Endothelial cell (in vitro differentiated cells): Measurements from ENCODE around the gene LNX1. TPM values are rescaled to one million over a fixed set of nuclear protein-coding genes. Genes with fewer than 3 reads are reported as not detected.

Experiments
- DNase-seq: peaks from one replicate; pipeline ENCODE4 v3.0.0; 2021; ENCODE audit warnings: low spot score
- H3K27ac Mint-ChIP-seq: one replicate; pipeline ENCODE4 v1.8.0; 2021; ENCODE audit warnings: mixed read lengths, inconsistent platforms; ENCODE audit not compliant: unreplicated experiment
- H3K27me3 Mint-ChIP-seq: one replicate; pipeline ENCODE4 v1.8.0; 2021; ENCODE audit warnings: mild to moderate bottlenecking, moderate library complexity, mixed read lengths, inconsistent platforms; ENCODE audit not compliant: unreplicated experiment
- H3K36me3 Mint-ChIP-seq: one replicate; pipeline ENCODE4 v1.8.0; 2021; ENCODE audit warnings: mild to moderate bottlenecking, low read depth, mixed read lengths, inconsistent platforms; ENCODE audit not compliant: unreplicated experiment
- H3K4me1 Mint-ChIP-seq: one replicate; pipeline ENCODE4 v1.8.0; 2021; ENCODE audit warnings: mild to moderate bottlenecking, mixed read lengths, inconsistent platforms; ENCODE audit not compliant: unreplicated experiment
- H3K4me3 Mint-ChIP-seq: one replicate; pipeline ENCODE4 v1.8.0; 2021; ENCODE audit warnings: mild to moderate bottlenecking, mixed read lengths, inconsistent platforms; ENCODE audit not compliant: unreplicated experiment
- H3K9me3 Mint-ChIP-seq: one replicate; pipeline ENCODE4 v1.8.0; 2021; ENCODE audit warnings: mixed read lengths, inconsistent platforms; ENCODE audit not compliant: unreplicated experiment
- CTCF ChIP-seq: fragments of 200-600 bp; sonication (generic); IDR thresholded peaks from one replicate; pipeline ENCODE4 v1.5.0; 2021; ENCODE audit warnings: antibody characterized with exemption; ENCODE audit not compliant: unreplicated experiment
- total RNA-seq: library from RNA; stranded (reverse); fragmentation: NEBNext Ultra II Directional; extraction: Animal tissue kit (Norgen Biotek cat#: 25700); gene quantifications from one replicate; pipeline ENCODE4 v1.2.1, GENCODE V29; 2021; ENCODE audit not compliant: unreplicated experiment

The LNX1 gene
- total RNA-seq, 1 donor from 2014 or later = 25.7 TPM

GRCh38 chr4:53490161-53490956, 100.9 kb downstream of the LNX1 start:
- no peak for DNase-seq
- Mint-ChIP-seq H3K4me3 (no peak overlapping the region), H3K36me3 (peaks cover 21% of the 10 kb centered on the region), H3K9me3 (no peaks in the 10 kb centered on the region), H3K27ac (no peak overlapping the region), H3K4me1 (no peaks in the 10 kb centered on the region), H3K27me3 (no peaks in the 10 kb centered on the region)
- no peak for TF ChIP-seq CTCF

GRCh38 chr4:53489279-53489889, 101.9 kb downstream of the LNX1 start:
- TF ChIP-seq CTCF = no peak
- Mint-ChIP-seq H3K4me3 (no peak overlapping the region), H3K27me3 (no peaks in the 10 kb centered on the region), H3K27ac (no peak overlapping the region), H3K4me1 (no peaks in the 10 kb centered on the region), H3K36me3 (peaks cover 17% of the 10 kb centered on the region), H3K9me3 (no peaks in the 10 kb centered on the region)
- no peak for DNase-seq

- Mint-ChIP-seq H3K9me3 (no peaks in the 10 kb centered on the region), H3K4me3 (no peak overlapping the region), H3K27ac (no peak overlapping the region), H3K36me3 (peaks cover 17% of the 10 kb centered on the region), H3K4me1 (no peaks in the 10 kb centered on the region), H3K27me3 (no peaks in the 10 kb centered on the region)
- no peak for DNase-seq
- TF ChIP-seq CTCF = no peak
These were observed 103.5 kb downstream of the LNX1 start for GRCh38 chr4:53487766-53488165.

GRCh38 chr4:53485658-53486040, 105.6 kb downstream of the LNX1 start:
- DNase-seq = no peak
- no peaks in the 10 kb centered on the region for H3K9me3 Mint-ChIP-seq
- H3K4me3 Mint-ChIP-seq = no peak overlapping the region
- H3K36me3 Mint-ChIP-seq = peaks cover 13% of the 10 kb centered on the region
- H3K4me1 Mint-ChIP-seq = no peaks in the 10 kb centered on the region
- H3K27me3 Mint-ChIP-seq = no peaks in the 10 kb centered on the region
- TF ChIP-seq CTCF = no peak
- no peak overlapping the region for H3K27ac Mint-ChIP-seq
